ENCODE data around the gene PRR36. TPM values are rescaled to one million over a fixed set of nuclear protein-coding genes. Genes with fewer than 3 reads are reported as not detected.

Gene PRR36
- total and polyA plus RNA-seq, 8 donors, result 1.2 to 13.4 (median 9.9) TPM

GRCh38 chr19:7842661-7843294, 31.4 kb downstream of the PRR36 start:
- no peaks in the 10 kb centered on the region for H3K9me3 ChIP-seq
- no peak for DNase-seq
- no peak for TF ChIP-seq CTCF (IDR thresholded peaks at IDR 0.05)
- no peaks in the 10 kb centered on the region for H3K4me1 ChIP-seq
- no peak overlapping the region for H3K4me3 ChIP-seq
- H3K36me3 ChIP-seq, result peaks cover 0 to 4% of the 10 kb centered on the region in 2 donors
- no peaks in the 10 kb centered on the region for H3K27me3 ChIP-seq
- intact Hi-C loops (cut with DNase I), result no loop called here
- no peak for ATAC-seq
- H3K27ac ChIP-seq, result no peak overlapping the region

- DNase-seq (peak in 1 of 4 donors; percentile 50), ATAC-seq (no peak)
- no peaks in the 10 kb centered on the region for H3K27me3 ChIP-seq
- intact Hi-C loops (cut with DNase I), result no loop called here
- H3K4me3 ChIP-seq, result no peak overlapping the region
- H3K36me3 ChIP-seq, result no peaks in the 10 kb centered on the region
- TF ChIP-seq CTCF (IDR thresholded peaks at IDR 0.05), result no peak
- no peaks in the 10 kb centered on the region for H3K4me1 ChIP-seq
- H3K9me3 ChIP-seq, result no peaks in the 10 kb centered on the region
- no peak overlapping the region for H3K27ac ChIP-seq
Observed at GRCh38 chr19:7841751-7842660, 32.2 kb downstream of the PRR36 start.

DNA sequence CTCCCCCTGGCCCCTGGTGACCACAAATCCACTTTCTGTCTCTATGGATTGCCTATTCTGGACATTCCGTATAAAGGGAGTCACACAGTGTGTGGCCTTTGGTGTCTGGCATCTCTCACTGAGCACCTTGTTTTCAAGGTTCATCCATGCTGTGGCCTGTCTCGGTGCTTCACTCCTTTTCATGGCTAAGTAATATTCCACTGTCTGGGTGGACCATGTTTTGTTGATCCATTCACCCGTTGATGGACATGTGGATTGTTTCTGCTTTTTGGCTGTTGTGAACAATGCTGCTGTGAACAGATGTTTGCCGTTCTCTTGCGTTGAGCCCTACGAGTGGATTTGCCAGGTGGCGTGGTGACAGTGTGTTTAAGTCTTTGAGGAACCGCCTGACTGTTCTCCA, 33.6 kb downstream of the PRR36 start:
- Histone ChIP-seq H3K4me3 (no peak overlapping the region), H3K4me1 (no peaks in the 10 kb centered on the region), H3K27ac (no peak overlapping the region), H3K36me3 (no peaks in the 10 kb centered on the region), H3K27me3 (no peaks in the 10 kb centered on the region), H3K9me3 (no peaks in the 10 kb centered on the region)
- DNase-seq, result no peak
- intact Hi-C loops (cut with DNase I), result no loop called here
- no peak for ATAC-seq
- TF ChIP-seq CTCF (IDR thresholded peaks at IDR 0.05), result no peak

GRCh38 chr19:7839476-7839875, 34.7 kb downstream of the PRR36 start:
- Histone ChIP-seq H3K27me3 (no peaks in the 10 kb centered on the region), H3K36me3 (no peaks in the 10 kb centered on the region), H3K27ac (no peak overlapping the region), H3K4me1 (no peaks in the 10 kb centered on the region), H3K9me3 (no peaks in the 10 kb centered on the region), H3K4me3 (no peak overlapping the region)
- no peak for TF ChIP-seq CTCF (IDR thresholded peaks at IDR 0.05)
- DNase-seq (peak in 1 of 4 donors; percentile 37), ATAC-seq (no peak)
- intact Hi-C loops (cut with DNase I), result no loop called here
